ENCODE results near the gene C2orf76. TPM values are rescaled to one million over a fixed set of nuclear protein-coding genes. Genes with fewer than 3 reads are reported as not detected.

C2orf76 gene
- total RNA-seq, 1 donor, result 8.6 TPM

DNA sequence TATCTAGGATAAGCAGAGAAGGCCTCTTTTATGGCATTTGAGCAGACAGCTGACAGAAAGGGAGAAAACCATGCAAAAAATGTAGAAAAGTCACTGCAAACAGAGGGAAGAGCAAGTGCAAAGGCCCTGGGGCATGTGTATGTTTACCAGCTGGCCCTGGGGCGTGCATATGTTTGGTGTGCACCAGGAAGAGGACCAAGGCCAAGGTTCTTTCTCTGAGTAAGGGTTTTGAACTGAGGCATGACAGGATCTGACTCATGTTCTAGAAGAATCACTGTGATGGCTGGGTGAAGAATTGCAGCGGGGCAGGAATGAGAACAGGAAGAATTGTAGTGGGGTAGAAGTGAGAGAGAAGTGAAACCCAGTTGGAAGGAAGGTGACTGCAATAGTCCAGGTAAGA is 73.4 kb downstream of the C2orf76 start:
- no peak overlapping the region for H3K4me3 ChIP-seq (ENCODE audit: low read depth, low read length)
- TF ChIP-seq, protein P1, sequence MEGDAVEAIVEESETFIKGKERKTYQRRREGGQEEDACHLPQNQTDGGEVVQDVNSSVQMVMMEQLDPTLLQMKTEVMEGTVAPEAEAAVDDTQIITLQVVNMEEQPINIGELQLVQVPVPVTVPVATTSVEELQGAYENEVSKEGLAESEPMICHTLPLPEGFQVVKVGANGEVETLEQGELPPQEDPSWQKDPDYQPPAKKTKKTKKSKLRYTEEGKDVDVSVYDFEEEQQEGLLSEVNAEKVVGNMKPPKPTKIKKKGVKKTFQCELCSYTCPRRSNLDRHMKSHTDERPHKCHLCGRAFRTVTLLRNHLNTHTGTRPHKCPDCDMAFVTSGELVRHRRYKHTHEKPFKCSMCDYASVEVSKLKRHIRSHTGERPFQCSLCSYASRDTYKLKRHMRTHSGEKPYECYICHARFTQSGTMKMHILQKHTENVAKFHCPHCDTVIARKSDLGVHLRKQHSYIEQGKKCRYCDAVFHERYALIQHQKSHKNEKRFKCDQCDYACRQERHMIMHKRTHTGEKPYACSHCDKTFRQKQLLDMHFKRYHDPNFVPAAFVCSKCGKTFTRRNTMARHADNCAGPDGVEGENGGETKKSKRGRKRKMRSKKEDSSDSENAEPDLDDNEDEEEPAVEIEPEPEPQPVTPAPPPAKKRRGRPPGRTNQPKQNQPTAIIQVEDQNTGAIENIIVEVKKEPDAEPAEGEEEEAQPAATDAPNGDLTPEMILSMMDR (IDR thresholded peaks at IDR 0.05; ENCODE audit: insufficient read depth, low read depth, low read length), result no peak
- DNase-seq (ENCODE audit: low read depth), result no peak

DNA sequence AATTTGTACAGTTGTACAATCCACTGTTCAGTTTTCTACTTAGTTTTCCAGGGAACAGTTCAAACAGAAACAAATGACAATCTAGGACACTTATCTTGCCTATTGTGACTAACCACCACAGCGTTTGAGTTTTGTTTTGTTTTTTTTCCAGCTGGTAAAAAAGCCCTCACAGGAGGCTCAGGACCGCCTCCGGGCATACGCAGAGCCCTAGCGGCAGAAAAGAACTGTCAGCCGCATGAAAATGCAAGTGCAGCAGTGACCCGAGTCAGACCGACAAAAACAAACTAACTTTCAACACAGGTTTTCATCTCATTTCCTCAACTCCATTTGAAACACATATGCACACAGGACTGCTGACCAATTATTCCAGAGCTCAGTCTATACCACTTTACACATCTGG is 74.4 kb downstream of the C2orf76 start:
- TF ChIP-seq, protein P1 (IDR thresholded peaks at IDR 0.05; ENCODE audit: insufficient read depth, low read depth, low read length), result peak; percentile 20
- peak; percentile 17 for DNase-seq (ENCODE audit: low read depth)

DNA sequence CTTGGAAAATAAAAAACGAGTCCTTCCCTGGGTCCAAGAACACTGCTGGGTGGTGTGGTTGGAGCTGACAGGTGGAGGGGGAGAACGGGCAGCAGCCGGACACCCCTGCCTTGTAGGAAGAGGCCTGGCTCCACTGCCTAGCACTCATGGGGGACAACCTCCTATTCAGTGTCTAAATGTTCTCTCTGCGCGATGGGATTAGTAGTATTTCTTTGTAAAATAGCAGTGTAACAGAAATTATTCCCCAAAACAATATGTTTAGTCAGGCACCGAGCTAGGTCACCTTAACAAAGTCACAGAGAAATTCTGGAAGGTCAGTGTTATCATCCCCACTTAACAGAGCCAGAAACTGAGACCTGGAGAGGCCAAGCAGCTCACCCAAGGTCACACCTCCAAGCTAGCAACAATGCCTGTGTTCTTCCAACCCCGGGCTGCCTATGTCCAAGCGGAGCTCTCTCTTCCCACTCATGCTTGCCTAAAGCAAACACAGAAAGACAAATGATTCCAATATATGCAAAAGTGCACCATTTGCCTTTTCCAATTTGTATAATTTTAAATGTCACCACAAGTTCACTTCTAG is 75.0 kb downstream of the C2orf76 start:
- TF ChIP-seq, protein P1 (IDR thresholded peaks at IDR 0.05; ENCODE audit: insufficient read depth, low read depth, low read length), result no peak
- DNase-seq (ENCODE audit: low read depth), result no peak
- H3K4me3 ChIP-seq (ENCODE audit: low read depth, low read length), result no peak overlapping the region

More for the DNA sequence above, 74.4 kb downstream of the C2orf76 start:
- no peak overlapping the region for H3K4me3 ChIP-seq (ENCODE audit: low read depth, low read length)

DNA sequence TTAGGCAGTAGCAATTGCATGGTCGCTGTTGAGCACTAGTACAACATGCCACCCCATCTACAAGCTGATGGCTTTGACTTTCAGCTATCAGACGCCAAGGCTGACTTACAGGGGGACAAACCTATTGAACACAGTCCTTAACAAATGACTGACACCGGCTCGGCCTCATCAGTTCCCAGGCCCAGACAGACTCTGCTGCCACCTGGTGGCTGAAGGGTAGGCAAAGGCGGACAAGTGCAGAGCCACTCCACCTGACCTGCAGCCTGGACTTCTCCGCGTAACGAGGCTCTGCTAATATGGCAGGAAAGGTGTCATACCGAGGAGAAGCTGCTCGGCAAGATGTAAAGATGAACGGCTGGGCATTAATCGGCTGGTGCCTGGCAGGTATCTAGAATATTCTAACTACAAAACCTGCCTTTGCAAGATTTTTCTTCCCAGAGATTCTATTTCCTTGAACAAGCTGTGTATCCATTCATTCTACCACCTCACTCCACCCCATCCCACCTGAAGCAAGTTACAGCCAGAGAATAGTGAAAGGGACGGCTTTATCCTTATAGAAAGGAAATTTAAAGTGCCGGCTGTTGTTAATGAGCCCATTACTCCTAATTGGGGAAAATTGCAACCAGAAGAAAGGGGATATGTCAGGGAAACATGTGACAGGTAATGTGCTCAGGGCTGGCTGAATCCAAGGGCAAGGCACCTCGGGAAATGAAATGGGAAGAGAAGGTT is 75.6 kb downstream of the C2orf76 start:
- peak; percentile 50 for DNase-seq (ENCODE audit: low read depth)
- no peak overlapping the region for H3K4me3 ChIP-seq (ENCODE audit: low read depth, low read length)
- TF ChIP-seq, protein P1 (IDR thresholded peaks at IDR 0.05; ENCODE audit: insufficient read depth, low read depth, low read length), result peak; percentile 84

DNA sequence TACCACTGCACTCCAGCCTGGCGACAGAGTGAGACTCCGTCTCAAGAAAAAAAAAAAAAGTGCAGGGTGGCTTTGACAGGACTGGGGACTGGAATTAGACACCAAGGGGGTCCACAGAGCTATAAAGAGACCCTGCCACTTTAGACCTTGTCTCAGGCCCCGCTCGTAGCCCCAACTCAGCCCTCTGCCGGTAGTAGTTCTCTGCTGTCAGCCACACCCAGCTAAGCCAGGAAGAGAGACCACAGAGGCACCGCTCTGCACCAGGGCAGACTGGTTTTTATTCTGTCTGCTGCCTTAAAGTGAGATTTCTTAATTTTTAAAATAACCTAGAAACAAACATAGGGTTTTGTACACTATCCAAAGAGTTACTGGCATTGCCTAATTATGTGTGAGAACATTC is 77.0 kb downstream of the C2orf76 start:
- no peak for DNase-seq (ENCODE audit: low read depth)
- no peak overlapping the region for H3K4me3 ChIP-seq (ENCODE audit: low read depth, low read length)
- TF ChIP-seq, protein P1 (IDR thresholded peaks at IDR 0.05; ENCODE audit: insufficient read depth, low read depth, low read length), result no peak

DNA sequence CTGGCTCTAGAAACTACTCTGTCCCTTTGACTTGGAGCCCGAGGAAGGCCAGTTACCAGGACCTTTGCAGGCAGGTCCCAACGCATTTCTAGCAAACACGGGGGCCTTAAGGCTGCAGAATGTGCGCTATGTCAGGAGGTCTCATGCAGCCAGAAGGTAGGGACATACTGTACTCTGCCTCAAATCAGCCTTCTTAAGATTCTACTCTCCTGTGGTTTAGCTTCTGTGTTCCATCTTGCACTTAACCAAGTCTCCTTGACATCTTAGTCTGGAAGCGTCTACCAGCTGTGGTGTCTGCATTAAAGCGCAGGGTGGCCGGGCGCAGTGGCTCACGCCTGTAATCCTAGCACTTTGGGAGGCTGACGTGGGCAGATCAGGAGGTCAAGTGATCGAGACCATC is 77.5 kb downstream of the C2orf76 start:
- DNase-seq (ENCODE audit: low read depth), result peak; percentile 73
- H3K4me3 ChIP-seq (ENCODE audit: low read depth, low read length), result no peak overlapping the region
- TF ChIP-seq, protein P1 (IDR thresholded peaks at IDR 0.05; ENCODE audit: insufficient read depth, low read depth, low read length), result no peak
